Endothelial cell of umbilical vein (primary cell): ENCODE measurements around the gene NPAT. TPM values are rescaled to one million over a fixed set of nuclear protein-coding genes. Genes with fewer than 3 reads are reported as not detected.

Experiments
- BruUV-seq: library from RNA; stranded (reverse); fragments of 400-500 nt; replicated peaks from 2 replicates; lab custom pipeline; 2021; lab: Mats Ljungman, UMichigan
- CTCF ChIA-PET: fragments of 300-600, 350-600 bp; sonication (Branson Sonifier 250); formaldehyde crosslinking; loops from one replicate; lab custom pipeline; 2021; ENCODE audit warnings: antibody characterized with exemption, inconsistent platforms; lab: Charles Lee
- POLR2A ChIA-PET: fragments of 300-600, 350-600 bp; sonication (Branson Sonifier 250); formaldehyde crosslinking; loops from one replicate; lab custom pipeline; 2021; ENCODE audit warnings: antibody characterized with exemption, inconsistent platforms; lab: Charles Lee
- DNase-seq: peaks from one replicate; pipeline ENCODE4 v3.0.0-alpha.2; 2011; ENCODE audit warnings: low read depth, low spot score
- FAIRE-seq: peaks from 2 replicates; lab custom pipeline; 2011; peaks lifted over from hg19 to GRCh38; lab: Jason Lieb, UNC
- H2AFZ ChIP-seq: 2 replicates; pipeline ENCODE4 v1.6.0; 2012; ENCODE audit warnings: low read depth, low read length, control low read depth, inconsistent platforms
- H3K27ac ChIP-seq: 2 replicates; pipeline ENCODE4 v1.5.1; 2011; ENCODE audit warnings: low read depth, mild to moderate bottlenecking, control low read depth, low read length, moderate library complexity; ENCODE audit not compliant: insufficient read depth
- H3K27me3 ChIP-seq, 2 experiments: 2 replicates each; pipeline versions ENCODE4 v1.6.0 to v1.6.1; 2011; ENCODE audit warnings: low read length in 2 of 2, mixed read lengths in 1 of 2; ENCODE audit not compliant: control insufficient read depth in 2 of 2, insufficient read depth in 2 of 2
- H3K36me3 ChIP-seq, 2 experiments: 2 replicates in 1 of 2; 3 replicates in 1 of 2; pipeline ENCODE4 v1.5.1; 2011; ENCODE audit warnings: low read length in 2 of 2, mild to moderate bottlenecking in 1 of 2, moderate library complexity in 1 of 2; ENCODE audit not compliant: control insufficient read depth in 2 of 2, insufficient read depth in 2 of 2; ENCODE audit errors: extremely low read depth in 1 of 2
- H3K4me1 ChIP-seq: 3 replicates; pipeline ENCODE4 v1.5.1; 2011; ENCODE audit warnings: mild to moderate bottlenecking, low read length; ENCODE audit not compliant: control insufficient read depth, insufficient read depth; ENCODE audit errors: extremely low read depth
- H3K4me2 ChIP-seq: 2 replicates; pipeline ENCODE4 v1.6.1; 2011; ENCODE audit warnings: low read length, control low read depth, mixed read lengths; ENCODE audit not compliant: insufficient read depth
- H3K4me3 ChIP-seq, 3 experiments: fragments of 200-600 bp in 1 of 3; sonication (generic), shearing (Covaris generic) in 1 of 3; replicated peaks in 1 of 3; 2 replicates each; pipeline ENCODE4 v1.5.1; 2011 to 2016; ENCODE audit warnings: control low read depth in 3 of 3, low read length in 3 of 3, mild to moderate bottlenecking in 2 of 3, inconsistent platforms in 1 of 3, low read depth in 1 of 3, moderate library complexity in 1 of 3; ENCODE audit not compliant: insufficient read depth in 1 of 3
- H3K79me2 ChIP-seq: 2 replicates; pipeline ENCODE4 v1.6.0; 2012; ENCODE audit warnings: low read length, inconsistent platforms; ENCODE audit not compliant: control insufficient read depth, insufficient read depth
- H3K9ac ChIP-seq: replicated peaks from 2 replicates; pipeline ENCODE3; 2011; ENCODE audit warnings: low read length, control low read depth; ENCODE audit not compliant: insufficient read depth; ENCODE audit errors: extremely low read depth
- H3K9me1 ChIP-seq: replicated peaks from 3 replicates; pipeline ENCODE4 v1.6.0; 2011; ENCODE audit warnings: mild to moderate bottlenecking, low read length; ENCODE audit not compliant: control insufficient read depth, insufficient read depth; ENCODE audit errors: extremely low read depth
- H3K9me3 ChIP-seq: replicated peaks from 2 replicates; pipeline ENCODE4 v1.5.1; 2012; ENCODE audit warnings: low read length, inconsistent platforms; ENCODE audit not compliant: control insufficient read depth, insufficient read depth
- H4K20me1 ChIP-seq: replicated peaks from 2 replicates; pipeline ENCODE3; 2011; ENCODE audit warnings: mild to moderate bottlenecking, low read length; ENCODE audit not compliant: control insufficient read depth, insufficient read depth; ENCODE audit errors: extremely low read depth
- CTCF ChIP-seq, 2 donors: IDR thresholded peaks; 1 replicate in 1 of 2; 2 replicates in 1 of 2; pipeline ENCODE4 v1.5.1; 2011; ENCODE audit warnings: low read length in 2 of 2, mild to moderate bottlenecking in 2 of 2, moderate library complexity in 2 of 2, control low read depth in 1 of 2, inconsistent platforms in 1 of 2, low read depth in 1 of 2; ENCODE audit not compliant: insufficient read depth in 1 of 2; ENCODE audit errors: extremely low read depth in 1 of 2
- EZH2 ChIP-seq: IDR thresholded peaks from 2 replicates; pipeline ENCODE4 v1.6.1; 2012; ENCODE audit warnings: borderline replicate concordance, low read depth, mild to moderate bottlenecking, moderate library complexity, low read length, inconsistent platforms; ENCODE audit not compliant: severe bottlenecking
- FOS ChIP-seq: IDR thresholded peaks from 2 replicates; pipeline ENCODE4 v1.6.1; 2011; ENCODE audit warnings: mild to moderate bottlenecking, low read length, moderate library complexity, borderline replicate concordance; ENCODE audit not compliant: insufficient read depth
- GATA2 ChIP-seq: IDR thresholded peaks from 2 replicates; pipeline ENCODE4 v1.7.0; 2011; ENCODE audit warnings: low read depth, mild to moderate bottlenecking, moderate library complexity, mixed read lengths, low read length; ENCODE audit not compliant: insufficient read length, insufficient read depth
- JUN ChIP-seq: IDR thresholded peaks from 2 replicates; pipeline ENCODE4 v1.6.1; 2011; ENCODE audit warnings: borderline replicate concordance, low read depth; ENCODE audit not compliant: insufficient read length, insufficient read depth
- MAX ChIP-seq: IDR thresholded peaks from 2 replicates; pipeline ENCODE4 v1.6.1; 2011; ENCODE audit not compliant: insufficient read depth, insufficient read length
- MYC ChIP-seq: IDR thresholded peaks from one replicate; pipeline ENCODE4 v1.6.1; 2011; ENCODE audit warnings: mild to moderate bottlenecking, low read depth, low read length
- POLR2A ChIP-seq: IDR thresholded peaks from 2 replicates; pipeline ENCODE4 v1.6.1; 2012; ENCODE audit warnings: low read depth, mild to moderate bottlenecking, control low read depth, low read length
- dilution Hi-C: fragments of 300-500 bp; cut with MboI; formaldehyde crosslinking; loops from one replicate; pipeline ENCODE4 v1.15.0; 2019; ENCODE audit warnings: low sequenced_read_pairs; ENCODE audit not compliant: extremely low pct_ligation_motif_present
- intact Hi-C: fragments of 100-400 bp; cut with micrococcal nuclease; formaldehyde crosslinking; loops from one replicate; pipeline ENCODE4 v1.10.0; 2022
- polyA plus RNA-seq, 4 experiments: library from polyadenylated mRNA; depleted of rRNA in 3 of 4; stranded (reverse) in 3 of 4; unstranded in 1 of 4; fragments of >200 nt; gene quantifications; 2 replicates each; pipeline versions ENCODE4 v1.2.1 to v1.2.3, GENCODE V29; 2011 to 2012; ENCODE audit warnings: missing spikeins in 1 of 4
- total RNA-seq: library from RNA; stranded (reverse); gene quantifications from 2 replicates; pipeline ENCODE4 v1.2.3, GENCODE V29; 2021

The NPAT gene
- total and polyA plus RNA-seq, 2 donors (not counting 3 experiments of a cell fraction or from before 2014, with no cell fraction given) = 4.4 to 19.0 TPM

GRCh38 chr11:108226036-108226435 is 3.6 kb upstream of the NPAT start:
- H3K9me3 ChIP-seq = no peaks in the 10 kb centered on the region
- TF ChIP-seq POLR2A (no peak), JUN (no peak), FOS (no peak), GATA2 (no peak), MYC (no peak), MAX (no peak), EZH2 (no peak), CTCF (IDR thresholded peaks at IDR 0.05; ENCODE audit: extremely low read depth in 1 of 2, insufficient read depth in 1 of 2, low read depth in 1 of 2, low read length in 2 of 2) (no peak)
- peaks cover 40% of the 10 kb centered on the region for H3K79me2 ChIP-seq
- ChIA-PET POLR2A (no interaction called here), CTCF (no interaction called here)
- FAIRE-seq (no peak), DNase-seq (no peak)
- H3K4me1 ChIP-seq = peaks cover 16% of the 10 kb centered on the region
- H3K9ac ChIP-seq = no peak overlapping the region
- no peak overlapping the region for H2AFZ ChIP-seq
- no peak overlapping the region for H3K4me3 ChIP-seq
- H3K36me3 ChIP-seq = peaks cover 3 to 13% of the 10 kb centered on the region in 2 experiments
- dilution Hi-C loops = no loop called here
- H3K9me1 ChIP-seq = no peaks in the 10 kb centered on the region
- no peak overlapping the region for H3K27ac ChIP-seq
- no TSS peak for BruUV-seq
- H3K27me3 ChIP-seq = no peaks in the 10 kb centered on the region
- H4K20me1 ChIP-seq = no peaks in the 10 kb centered on the region
- intact Hi-C loops = loop anchor here (10.0 kb wide), 1 partner anchor 381 kb away; no protein-coding TSS in a partner anchor
- no peak overlapping the region for H3K4me2 ChIP-seq
